Lung microvascular endothelial cell (primary cell): ENCODE measurements around the gene AIM2. TPM values are rescaled to one million over a fixed set of nuclear protein-coding genes. Genes with fewer than 3 reads are reported as not detected.
"Not testable (repeated sequence)": the region's sequence is repeated elsewhere in the genome, so short reads cannot be mapped to it uniquely, and the experiment has no call there.

Source experiments
- DNase-seq, 2 donors: peaks; one replicate each; pipeline versions ENCODE4 v3.0.0 to v3.0.0-alpha.2; 2010; ENCODE audit warnings: low read depth in 2 of 2
- total RNA-seq: library from RNA; depleted of rRNA; stranded (reverse); fragments of >200 nt; gene quantifications from 2 replicates; pipeline ENCODE4 v1.2.1, GENCODE V29; 2014

AIM2 gene
- total RNA-seq, 1 donor from 2014 or later, result not detected

DNA sequence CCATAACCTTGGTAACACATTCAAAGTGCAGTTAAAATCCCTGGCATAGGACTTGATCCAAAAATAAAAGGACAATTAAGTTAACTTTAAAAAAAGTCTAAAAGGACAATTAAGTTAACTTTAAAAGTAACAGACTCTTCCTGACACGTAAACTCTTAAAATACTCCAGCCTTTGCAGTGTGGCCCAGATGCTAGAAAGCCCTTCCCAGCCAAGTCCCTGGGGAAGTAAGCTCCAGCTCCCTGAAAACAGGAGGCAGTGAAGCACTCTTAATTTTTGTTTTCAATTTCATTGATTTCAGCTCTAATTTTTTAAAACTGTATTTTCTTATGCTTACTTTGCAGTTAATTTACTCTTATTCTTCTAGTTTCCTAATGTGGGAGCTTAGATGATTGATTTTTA, 5.1 kb upstream of the AIM2 start:
- DNase-seq, result no peak

DNA sequence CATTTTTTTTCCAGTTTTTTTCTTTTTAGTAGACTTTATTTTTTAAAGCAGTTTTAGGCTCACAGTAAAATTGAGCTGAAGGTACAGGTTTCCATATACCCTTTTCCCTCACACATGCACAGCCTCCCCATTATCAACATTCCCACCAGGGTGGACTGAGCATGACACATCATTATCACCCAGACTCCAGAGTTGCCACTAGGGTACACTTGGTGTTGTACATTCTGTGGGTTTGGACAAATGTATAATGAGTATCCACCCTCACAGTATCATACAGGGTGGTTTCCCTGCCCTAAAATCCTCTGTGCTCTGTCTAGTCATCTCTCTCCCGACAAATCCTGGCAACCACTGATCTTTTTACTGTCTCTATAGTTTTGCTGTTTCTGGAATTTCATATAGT, 3.0 kb upstream of the AIM2 start:
- no peak for DNase-seq

DNA sequence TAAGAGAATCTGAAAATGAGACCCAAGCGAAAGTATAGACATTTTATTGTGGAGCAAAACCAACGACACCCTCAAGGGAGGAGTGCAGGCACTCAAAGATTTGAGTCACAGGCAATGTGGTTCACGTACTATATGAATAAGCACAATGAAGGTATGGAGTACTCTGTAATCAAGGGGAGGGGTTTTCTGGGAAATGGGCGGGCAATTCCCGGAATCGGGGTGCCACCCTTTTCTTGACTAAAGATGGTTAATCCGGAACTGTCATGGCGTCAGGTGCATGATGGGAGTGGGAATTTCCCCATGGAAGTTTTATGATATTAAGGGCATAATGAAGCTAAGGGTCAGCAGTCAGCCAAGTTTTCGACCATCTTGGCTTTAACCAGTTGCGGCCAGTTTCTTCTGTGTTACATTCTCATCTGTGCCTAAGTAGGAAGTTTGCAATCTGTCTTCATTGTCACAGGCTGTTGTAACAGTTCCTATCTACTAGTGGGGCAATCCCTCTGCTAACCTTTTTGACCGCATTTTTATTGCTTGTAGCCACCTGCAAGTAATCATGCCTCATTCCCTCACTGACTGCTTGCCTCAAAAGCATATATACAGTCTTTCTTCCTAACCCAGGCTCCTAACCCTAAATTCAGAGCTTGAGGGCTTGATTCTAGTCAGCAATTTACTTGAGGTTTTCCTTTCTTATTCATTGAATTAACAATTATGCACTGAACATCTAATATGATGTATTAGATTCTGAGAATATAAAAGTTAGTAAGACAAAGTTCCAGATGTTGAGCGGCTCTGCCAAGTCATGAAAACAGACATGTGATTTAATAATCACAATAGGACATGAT, 775 bp upstream of the AIM2 start:
- no peak for DNase-seq

GRCh38 chr1:159071970-159072582, 4.5 kb downstream of the AIM2 start:
- peak; percentile 77 to 84 for DNase-seq

- no peak for DNase-seq
Observed at GRCh38 chr1:159068886-159069285, 7.7 kb downstream of the AIM2 start.

- DNase-seq, result no peak
Observed at GRCh38 chr1:159067699-159068621, 8.6 kb downstream of the AIM2 start.

DNA sequence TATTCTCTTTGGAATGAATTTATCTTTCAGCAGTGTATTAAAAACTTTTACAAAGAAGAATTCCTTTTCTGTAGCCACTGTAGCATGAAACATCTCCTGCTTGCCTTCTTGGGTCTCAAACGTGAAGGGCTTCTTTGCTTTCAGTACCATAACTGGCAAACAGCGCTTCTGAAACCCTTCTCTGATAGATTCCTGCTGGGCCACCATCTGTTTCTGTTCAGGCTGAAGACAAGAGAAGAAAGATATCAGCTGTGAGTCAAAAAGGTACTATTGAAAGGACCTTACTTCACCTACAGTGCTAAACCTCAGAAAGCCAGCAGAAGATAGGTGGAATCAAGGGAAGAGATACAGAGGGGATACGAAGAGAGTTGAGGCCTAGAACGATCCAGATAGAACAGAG, 10.5 kb downstream of the AIM2 start:
- DNase-seq, result no peak

- DNase-seq, result no peak
Observed at GRCh38 chr1:159065106-159065505, 11.5 kb downstream of the AIM2 start.

- no peak for DNase-seq
Observed at GRCh38 chr1:159058751-159059150, 17.8 kb downstream of the AIM2 start.

- no peak for DNase-seq
Observed at GRCh38 chr1:159056069-159056698, 20.4 kb downstream of the AIM2 start.

GRCh38 chr1:159055181-159055641, 21.4 kb downstream of the AIM2 start:
- DNase-seq, result no peak

DNA sequence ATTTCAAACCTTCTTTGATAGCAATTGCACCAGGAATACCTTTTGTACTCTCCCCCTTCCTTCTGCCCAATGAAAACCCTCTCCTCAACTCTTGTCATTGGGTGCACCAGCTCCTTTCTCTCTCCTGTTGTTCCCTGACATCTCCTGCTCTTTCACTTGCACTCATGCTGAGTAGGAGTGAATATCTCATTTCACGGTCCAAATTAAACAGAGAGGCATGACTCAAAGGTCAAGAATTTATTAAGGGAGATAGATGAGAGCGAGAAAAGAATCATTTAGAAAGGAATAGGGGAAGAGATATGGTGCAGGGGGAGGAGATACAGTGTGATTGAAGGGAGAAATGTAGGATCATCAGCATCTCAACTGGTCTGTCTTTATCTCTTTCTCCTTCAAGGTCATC, 22.1 kb downstream of the AIM2 start:
- DNase-seq, result no peak

GRCh38 chr1:159051436-159051835, 25.1 kb downstream of the AIM2 start:
- no peak for DNase-seq

DNA sequence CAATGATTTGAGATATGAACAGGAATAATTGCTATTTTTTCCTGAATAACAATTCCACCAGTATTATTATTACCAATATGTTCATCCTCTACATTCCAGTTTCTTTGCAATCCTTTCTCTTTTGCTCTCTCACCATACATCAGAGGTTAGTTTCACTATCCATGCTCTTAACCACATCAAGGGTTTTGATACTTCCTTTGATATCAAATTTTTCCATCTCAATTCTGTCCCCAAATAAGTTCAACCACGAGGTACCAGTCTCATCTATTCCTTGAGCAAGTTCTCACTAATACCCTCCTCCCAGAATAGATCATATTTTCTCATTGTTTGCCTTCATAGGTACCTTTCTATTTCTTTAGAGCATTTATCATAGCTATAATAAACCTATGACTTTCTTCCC, 30.1 kb downstream of the AIM2 start:
- DNase-seq, result not testable (repeated sequence)

DNA sequence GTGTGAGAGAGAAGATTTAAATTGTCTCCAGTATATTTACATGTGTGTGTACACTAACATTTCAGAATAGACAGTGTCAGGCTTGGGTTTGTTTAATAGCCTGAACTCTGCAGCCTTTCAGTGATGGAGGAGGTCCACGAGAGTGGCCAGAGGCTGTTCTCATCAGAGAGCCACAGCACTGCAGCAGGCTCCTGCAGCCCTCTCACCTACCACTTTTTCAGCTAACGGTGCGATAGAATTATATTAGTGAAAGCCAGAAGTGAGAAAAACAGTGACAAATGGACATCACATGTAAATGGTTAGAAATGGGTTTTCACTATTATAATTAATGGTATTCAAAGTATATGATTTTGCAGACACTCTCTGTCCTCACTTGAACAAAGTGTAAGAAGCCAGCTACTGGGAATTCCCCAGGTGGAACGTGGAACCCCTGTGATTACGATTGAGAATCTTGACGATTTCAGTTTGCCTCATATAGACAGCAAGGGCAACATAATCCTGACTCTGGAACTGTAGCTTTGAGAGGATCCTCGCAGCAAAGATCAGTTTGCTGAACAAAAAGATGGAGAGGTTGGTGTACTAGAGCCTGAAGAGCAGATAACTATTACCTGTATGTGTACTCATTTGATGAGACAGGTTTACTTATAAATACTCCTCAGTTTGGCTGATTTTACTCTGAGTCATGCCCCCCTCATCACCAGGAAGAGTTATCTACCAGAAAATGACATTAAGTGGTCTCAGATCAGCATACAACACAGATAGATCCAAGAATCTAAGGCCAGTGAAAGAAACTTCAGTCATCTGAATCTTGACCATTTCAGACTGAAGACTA, 35.5 kb downstream of the AIM2 start:
- DNase-seq, result no peak

DNA sequence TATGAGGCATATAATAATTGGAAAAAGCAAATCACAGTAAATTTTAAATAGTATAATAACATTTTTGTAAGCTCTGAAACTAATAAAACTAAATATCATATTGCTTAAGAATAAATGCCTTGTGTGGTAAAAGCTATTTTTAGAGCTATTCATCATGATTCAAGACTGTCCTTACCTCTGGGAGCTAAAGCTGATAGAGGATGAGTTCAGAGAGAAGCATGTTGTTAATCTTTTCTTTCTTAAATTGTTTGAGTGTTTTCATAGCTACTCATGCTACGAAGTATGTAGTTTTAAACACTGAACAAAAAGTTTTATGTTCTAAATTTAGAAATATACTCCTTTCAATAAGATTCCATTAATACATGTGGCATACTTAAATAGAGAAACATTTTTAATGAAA, 36.4 kb downstream of the AIM2 start:
- no peak for DNase-seq

DNA sequence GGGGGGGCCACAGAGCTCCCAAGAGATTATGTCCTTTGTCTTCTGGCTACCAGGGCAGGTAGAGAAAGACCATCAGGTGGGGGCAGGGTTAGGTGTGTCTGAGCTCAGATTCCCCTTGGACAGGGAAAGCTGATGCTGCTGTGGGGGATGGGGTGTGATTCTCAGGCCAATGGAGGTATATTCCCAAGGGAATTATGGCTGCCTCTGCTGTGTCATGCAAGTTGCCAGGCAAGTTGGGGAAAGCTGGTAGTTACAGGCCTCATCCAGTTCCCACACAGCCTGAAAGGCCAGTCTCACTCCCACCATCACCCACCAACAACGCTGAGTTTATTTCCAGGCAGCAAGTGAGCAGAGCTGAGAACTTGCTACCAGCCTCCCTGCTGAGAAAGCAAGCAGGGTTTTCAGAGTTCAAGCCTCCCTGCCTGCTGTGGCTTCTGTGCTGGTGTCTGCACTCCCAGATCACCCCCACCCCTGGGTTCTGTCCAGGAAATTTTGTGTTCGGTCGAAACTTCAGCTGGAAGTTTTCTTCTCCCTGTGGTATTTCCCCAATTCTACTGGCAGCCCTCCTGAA, 45.6 kb downstream of the AIM2 start:
- no peak for DNase-seq

DNA sequence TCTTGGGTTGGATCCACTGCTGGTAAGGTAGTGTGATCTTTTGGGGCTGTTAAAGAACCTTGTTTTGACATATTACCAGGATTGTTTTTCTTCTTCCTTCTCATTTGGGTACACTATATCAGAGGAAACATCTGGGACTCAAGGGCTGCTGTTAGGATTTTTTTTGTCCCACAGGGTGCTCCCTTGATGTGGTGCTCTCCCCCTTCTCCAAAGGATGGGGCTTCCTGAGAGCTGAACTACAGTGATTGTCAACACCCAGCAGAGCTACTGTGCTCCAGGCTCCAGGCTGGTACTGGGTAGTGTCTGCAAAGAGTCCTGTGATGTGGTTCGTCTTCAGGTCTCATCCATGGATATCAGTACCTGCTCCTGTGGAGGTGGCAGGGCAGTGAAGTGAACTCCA, 46.3 kb downstream of the AIM2 start:
- DNase-seq, result peak in 1 of 2 donors; percentile 64

- DNase-seq, result peak; percentile 20 to 47
Observed at GRCh38 chr1:159026841-159027240, 49.7 kb downstream of the AIM2 start.

- no peak for DNase-seq
Observed at GRCh38 chr1:159025043-159025442, 51.5 kb downstream of the AIM2 start.
